Right lobe of liver (tissue), 4 donors: ENCODE data around the gene IQSEC1.

Source experiments
- CTCF ChIP-seq, 4 donors: fragments of 200-600 bp in 3 of 4; fragments of 450-650 bp in 1 of 4; IDR thresholded peaks; one replicate each; pipeline versions ENCODE4 v1.5.1 to v1.8.0; 2016 to 2022; ENCODE audit warnings: antibody characterized with exemption in 4 of 4, mild to moderate bottlenecking in 2 of 4
- POLR2A ChIP-seq: fragments of 450-650 bp; IDR thresholded peaks from one replicate; pipeline ENCODE4 v1.6.1; 2017; ENCODE audit warnings: antibody characterized with exemption, mild to moderate bottlenecking
- donor health status: DM: no; HTN: no; CAD: no.
- donor health status: DM: no; HTN: no; CAD: no.
- donor health status: DM: no; HTN: yes; CAD: no.

- TF ChIP-seq POLR2A (no peak), CTCF (IDR thresholded peaks at IDR 0.05) (no peak)
Observed at GRCh38 chr3:12922881-12923431, 150.3 kb downstream of the IQSEC1 start.
